NCI-H128 (cell line): Measurements from ENCODE around the gene NEXN.
"Not testable (repeated sequence)": the region's sequence is repeated elsewhere in the genome, so short reads cannot be mapped to it uniquely, and the experiment has no call there.

Experiments used
- DNase-seq: peaks from one replicate; lab custom pipeline; 2025; ENCODE audit not compliant: unreplicated experiment; lab: John Stamatoyannopoulos, UW

Gene NEXN

DNA sequence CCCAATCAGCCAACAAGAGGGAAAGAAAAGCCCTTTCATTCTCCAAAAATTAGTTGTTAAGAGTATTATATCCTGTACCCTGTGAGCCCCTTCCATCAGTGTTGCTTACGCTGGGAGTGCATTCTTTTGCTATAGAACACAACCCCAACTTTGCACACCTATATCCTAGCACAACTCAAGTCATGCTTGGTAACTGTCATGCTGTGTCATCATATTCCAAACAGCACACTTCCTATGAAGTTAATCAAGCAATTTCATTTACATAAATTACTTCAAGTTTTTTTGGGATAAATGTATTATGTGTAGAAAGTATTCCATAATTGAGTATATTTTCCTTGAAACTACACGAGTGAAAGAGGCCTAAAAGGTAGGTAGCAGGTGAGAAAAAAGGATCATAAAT lies 70.4 kb downstream of the NEXN start:
- no peak for DNase-seq

DNA sequence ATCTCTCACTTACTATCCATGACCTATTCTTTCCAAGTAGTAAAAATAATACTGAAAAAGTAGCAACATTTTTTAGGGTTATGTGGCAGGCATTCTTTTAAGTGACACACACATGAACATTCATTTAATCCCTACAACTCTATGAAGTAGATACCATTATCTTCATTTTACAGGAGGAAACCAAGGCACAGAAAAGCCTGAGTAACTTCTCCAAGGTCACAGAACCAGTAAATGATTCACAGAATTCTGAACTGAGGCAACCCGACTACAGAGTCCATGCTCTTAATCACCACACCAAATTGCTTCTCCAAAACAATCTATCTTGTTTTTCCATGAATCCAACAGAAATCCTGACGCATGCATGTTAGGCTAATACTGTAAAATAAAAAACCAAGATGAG lies 73.0 kb downstream of the NEXN start:
- no peak for DNase-seq

DNA sequence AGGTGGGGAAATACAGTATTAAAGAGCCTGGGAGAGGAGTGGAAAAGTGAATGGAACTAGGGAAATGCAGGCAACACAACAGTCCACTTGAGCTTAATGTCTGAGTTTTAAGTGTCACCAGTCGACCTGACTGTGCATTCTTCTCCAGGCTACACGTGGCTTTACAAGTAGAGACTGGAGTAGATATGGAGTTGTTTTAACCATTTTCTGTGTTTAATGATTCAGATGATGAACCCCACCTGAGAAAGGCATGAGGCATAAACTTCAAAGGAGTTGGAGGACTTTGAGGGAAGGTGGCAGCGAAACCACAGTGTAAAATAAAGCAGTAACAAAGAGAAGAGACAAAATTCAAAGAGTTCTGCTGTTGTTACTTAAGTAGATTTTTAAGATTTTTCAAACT lies 77.9 kb downstream of the NEXN start:
- no peak for DNase-seq

DNA sequence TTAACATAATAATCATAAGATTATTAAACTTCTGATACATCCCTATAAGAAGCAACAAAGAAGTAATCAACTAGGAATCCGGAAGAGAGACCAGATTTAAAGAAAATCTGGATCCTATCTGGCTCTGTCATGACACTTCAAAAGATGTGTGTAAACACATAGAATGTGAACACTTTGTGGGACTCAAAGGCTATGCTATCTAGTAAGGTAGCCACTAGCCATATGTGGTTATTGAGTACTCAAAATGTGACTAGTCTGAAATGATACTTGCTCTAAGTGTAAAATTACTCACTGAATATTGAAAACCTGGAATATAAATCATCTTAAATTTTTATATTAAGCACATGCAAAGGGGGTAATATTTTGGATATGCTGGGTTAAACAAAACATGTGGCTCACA lies 81.8 kb downstream of the NEXN start:
- DNase-seq = no peak

DNA sequence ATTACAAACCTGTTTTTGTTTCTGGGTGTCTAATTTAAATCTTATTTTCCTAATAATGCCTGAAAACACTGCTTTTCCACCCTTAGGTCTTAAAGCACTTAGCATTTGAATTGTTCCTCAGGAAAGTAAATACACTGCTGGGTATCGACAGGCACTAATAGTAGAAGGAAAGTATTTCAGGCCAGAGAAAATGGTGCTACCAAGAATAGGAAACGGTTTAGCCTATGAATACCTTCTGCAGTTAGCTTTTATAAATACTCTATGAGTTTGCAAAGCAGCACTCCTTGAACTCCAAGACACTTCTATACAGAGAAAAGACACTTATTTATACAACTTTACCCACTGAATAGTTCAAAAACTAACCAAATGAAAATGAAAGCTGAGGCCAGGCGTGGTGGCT lies 83.7 kb downstream of the NEXN start:
- DNase-seq = no peak

DNA sequence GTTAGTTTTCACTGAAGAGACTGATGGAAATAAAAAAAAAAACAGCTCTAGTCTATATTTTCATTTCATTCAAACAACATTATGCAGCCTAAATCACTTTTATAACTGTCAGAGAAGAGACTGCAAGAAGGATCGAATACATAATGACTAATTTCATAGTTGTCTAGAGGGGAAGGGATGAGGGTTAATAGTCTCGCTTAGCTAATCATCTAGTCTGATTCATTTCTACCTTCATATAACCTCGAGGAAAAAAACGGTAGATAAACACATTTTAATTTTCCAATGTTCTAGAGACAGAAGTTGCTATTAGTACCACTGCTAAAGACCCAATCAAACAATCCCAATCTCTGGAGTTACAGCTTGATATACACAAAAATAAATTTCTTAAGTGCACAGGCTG lies 87.0 kb downstream of the NEXN start:
- no peak for DNase-seq

DNA sequence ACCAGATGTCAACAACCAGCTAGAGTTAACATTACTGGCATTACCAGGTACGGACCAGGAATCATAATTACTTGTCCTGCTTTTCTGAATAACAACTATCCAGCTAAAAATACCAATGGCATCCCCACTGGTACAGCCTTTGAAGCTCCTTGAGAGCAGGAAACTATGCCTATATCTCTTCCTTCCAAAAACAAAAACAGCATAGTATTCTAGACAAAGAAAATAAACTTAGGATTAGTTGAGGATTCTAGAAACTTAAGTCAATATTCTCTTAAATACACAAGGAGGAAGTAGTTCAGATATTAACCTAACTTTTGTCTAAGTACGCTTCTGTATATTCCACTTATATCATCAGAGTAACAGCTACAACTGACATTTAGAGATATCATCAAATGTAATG lies 87.5 kb downstream of the NEXN start:
- no peak for DNase-seq

DNA sequence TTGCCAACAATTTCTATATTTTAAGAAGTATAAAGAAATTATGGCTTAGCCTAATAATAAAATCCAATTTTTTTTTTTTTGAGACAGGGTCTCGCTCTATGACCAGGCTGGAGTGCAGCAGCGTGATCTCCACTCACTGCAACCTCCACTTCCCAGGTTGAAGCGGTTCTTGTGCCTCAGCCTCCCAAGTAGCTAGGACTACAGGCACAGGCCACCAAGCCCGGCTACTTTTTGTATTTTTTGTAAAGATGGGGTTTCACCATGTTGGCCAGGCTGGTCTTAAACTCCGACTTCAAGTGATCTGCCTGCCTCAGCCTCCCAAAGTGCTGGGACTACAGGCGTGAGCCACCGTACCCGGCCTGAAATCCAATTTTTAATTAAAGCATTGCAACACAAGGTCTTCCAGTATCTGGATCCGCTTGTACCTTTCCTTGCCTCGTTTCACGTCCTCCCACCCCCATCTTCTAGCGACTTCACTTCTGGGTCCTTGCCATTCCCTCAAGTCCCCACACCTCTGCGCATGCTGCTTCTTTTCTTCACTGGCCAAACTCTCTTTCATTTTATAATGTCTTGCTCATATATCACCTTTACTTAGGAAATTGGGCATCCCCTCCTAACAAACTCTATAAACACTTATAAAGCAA lies 88.1 kb downstream of the NEXN start:
- no peak for DNase-seq

DNA sequence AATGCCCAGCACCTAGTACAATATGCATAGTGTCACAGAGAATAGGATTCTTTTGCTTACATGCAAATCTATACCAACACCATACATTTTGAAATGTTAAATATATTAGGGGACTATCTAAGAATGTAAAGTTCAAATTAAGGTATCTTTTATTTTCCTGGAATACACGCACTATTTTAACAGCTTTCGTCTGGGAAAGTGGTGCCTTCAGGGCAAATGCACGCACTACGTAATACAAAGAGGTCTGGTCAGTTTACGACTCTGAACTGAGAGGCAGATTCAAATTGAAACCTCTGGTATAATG lies 89.5 kb downstream of the NEXN start:
- no peak for DNase-seq

DNA sequence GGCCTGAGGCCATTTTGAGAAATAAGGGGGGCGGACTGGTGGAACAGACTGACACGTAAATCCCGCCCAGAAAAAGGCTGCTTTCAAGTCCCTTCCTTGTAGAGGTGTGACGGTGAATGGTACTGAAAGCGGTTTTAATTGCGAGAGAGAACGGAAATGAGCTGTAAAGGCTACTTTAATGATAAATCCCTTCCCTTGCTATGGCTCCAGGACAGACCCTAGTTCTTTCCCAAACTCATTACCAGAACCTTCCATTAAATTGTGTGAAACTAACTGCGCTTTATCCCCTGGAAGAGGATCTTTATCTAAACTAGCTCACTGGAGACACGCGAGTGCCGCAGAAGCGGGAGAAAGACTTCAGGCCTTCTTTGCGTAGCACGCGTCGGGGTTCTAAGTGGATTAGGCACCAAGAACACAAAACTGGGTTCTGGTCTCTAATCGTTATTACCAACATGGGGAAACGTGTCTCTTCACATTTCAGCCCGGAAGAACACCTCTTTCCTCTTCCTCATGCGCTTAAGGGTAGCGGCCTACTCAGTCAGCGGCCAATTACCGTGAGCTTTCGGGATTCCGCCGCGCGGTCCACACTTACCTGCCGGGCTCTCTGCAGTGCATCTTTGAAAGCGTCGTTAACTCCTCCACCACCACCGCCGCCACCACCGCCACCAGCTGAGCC lies 90.0 kb downstream of the NEXN start:
- DNase-seq = peak; percentile 60

DNA sequence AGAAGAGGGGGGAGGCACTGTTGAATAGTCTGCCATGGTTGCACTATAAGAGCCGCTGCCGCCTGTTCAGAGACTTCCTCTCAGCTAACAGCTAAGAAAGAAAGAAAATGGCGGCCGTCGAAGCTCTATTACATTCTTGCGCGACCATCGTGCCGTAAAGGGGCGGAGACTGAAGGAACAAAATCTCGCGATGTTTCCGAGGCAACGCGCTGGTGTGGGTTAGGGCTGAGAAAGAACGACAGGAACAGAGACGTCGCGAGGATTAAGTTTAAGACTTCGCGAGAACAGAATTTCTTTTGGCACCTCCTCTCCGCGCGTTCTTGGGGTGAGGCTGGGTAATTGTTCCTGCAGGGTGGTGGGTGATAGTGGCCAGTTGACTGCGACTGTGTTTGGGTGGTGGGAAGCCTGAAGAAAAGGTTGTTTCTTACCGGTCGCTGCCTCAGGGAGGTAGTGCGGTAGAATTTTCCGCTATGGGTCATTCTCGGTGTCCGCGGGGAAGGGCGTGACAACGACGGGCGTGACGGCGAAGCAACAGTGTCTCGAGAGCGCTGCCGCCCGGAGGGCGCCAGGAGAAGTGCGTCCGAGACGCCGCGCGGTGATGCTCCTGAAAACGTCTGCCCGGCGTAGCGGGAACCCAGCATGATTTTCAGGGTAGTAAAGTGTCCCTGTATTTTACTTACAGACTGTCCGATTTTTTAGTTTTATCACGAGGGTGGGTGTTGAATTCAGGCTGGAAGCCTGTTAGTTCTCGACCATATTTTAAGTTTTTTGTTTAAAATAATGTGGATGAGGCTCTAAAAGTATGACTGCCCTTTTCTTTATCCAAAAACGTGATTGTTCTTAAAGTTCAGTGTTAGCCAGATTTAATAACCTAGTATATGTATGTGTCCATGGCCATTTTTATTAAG lies 90.8 kb downstream of the NEXN start, which contains the start of gene FUBP1:
Gene FUBP1, minus strand, starts transcription at position 104 of the 908 bp plus-strand sequence. Its CDS starts 68 bp downstream, at position 36.
- peak; percentile 98 for DNase-seq

DNA sequence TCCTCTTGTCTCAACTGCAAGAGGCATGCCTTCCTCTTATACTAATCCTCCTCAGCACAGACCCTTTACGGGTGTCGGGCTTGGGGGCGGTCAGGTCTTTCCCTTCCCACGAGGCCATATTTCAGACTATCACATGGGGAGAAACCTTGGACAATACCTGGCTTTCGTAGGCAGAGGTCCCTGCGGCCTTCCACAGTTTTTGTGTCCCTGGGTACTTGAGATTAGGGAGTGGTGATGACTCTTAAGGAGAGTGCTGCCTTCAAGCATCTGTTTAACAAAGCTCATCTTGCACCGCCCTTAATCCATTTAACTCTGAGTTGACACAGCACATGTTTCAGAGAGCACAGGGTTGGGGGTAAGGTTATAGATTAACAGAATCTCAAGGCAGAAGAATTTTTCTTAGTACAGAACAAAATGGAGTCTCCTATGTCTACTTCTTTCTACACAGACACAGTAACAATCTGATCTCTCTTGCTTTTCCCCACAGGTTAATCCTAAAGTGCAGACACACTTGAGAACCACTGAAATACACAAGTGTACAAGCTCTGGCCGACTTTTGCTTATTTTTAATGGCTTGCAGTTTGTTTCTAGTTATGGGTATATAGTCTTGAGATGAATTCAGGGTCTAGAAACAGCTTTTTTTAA lies 95.0 kb downstream of the NEXN start:
- DNase-seq = not testable (repeated sequence)

DNA sequence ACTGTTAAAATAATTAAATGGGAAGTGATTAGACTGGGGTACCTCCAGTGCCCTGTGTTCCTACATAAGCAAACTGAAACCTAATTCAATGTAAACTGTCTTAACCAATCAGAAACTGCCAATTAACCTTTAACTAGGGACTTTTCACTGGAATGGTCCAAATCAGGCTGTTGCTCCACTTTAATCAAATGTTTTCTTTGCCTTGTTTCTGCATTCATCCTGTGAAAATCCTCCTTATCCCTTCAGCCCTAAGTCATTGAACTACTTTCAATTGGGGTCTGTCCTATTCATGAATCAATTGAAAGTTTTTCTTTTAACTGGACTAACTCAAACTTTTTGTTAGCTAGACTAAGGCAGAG lies 95.6 kb downstream of the NEXN start:
- DNase-seq = no peak

DNA sequence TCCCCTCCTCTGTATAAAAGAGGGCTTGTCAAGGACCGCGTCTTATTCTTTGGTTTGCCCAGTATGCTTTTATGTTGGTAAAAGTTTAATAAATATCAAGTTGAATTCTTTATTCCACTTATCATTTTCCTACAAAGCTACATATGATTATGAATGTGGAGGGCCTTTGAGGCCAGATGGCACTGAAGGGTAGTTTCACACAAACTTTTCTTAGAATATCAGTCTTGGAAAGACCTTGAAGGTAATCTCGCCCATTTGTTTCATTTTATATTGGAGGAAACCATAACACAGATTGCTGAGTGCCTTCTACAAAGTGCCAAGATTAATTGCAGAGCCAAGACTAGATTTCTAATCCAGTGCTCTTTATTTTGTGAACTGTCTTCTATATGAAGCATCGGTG lies 96.2 kb downstream of the NEXN start:
- DNase-seq = no peak

DNA sequence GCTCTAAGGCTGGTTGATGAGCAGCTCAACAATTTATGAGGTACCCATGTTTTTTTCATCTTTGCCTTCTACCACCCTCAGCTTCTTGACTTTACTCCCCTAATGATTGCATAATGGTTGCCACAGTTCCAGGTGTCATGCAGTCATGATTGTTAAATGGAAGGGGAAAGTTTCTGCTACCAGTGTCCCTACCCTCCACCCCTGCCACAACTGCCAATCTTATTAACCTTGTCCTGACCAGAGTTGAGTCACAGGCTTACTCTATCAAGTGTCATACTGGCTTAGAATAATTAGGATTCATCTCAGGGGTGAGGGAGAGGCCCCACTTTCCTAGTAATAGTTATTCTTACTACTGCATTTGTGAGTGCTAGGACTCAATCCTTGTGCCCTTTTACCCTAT lies 98.4 kb downstream of the NEXN start:
- no peak for DNase-seq

DNA sequence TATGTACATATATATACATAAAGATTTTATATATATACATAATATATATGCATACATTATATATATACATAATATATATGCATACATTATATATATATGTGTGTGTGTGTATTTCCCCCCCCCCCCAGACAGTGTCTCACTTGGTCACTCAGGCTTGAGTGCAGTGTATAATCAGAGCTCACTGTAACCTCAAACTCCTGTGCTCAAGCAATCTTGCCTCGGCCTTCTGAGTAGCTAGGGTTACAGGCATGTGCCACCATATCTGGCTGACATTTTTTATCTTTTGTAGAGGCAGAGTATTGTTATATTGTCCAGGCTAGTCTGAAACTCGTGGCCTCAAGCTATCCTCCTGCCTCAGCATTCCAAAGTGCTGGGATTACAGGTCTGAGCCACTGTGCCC lies 99.5 kb downstream of the NEXN start:
- no peak for DNase-seq

DNA sequence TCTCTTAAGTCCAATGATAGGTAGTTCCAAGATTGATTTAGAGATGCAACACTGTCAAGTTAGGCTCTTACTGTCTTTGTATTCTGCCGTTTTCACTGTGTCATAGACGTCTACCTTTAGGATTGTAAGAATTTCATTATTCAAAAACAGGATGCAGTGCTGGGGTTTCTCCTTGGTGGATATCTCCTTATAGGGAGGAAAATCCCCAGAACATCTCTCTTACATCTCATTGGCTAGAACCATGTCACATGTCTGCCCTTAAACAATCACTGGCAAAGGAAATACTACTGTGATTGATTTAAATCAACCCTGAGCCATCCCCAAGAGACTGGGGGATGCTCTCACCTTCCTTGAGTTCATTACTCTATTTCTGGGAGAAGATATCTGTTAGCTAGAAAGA lies 101.3 kb downstream of the NEXN start:
- DNase-seq = no peak

DNA sequence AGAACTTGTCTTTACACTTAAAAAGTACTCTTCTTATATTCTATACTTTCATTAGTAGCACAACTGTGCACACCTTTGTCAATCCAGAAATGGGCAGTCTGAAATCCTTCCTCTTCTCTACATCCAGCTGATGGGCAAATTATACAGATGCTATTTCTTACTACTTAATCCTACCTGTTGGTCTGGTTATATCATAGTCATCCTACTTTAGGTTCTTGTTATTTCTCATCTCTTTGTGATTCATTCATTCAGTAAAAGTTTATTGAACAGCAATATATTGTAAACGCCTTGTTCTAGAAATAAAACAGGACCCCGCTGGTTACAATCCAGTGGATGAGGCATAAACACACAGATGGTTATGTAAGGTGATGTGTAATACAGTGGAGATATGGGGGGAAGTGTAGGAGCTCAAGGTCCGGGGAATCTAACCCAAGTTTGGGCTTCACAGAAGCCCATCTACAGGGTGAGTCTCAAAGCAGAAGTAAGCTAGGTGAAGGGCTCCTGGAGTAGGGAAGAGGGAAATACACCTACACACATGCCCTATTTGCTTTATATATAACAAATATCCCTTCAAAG lies 102.3 kb downstream of the NEXN start:
- DNase-seq = no peak

DNA sequence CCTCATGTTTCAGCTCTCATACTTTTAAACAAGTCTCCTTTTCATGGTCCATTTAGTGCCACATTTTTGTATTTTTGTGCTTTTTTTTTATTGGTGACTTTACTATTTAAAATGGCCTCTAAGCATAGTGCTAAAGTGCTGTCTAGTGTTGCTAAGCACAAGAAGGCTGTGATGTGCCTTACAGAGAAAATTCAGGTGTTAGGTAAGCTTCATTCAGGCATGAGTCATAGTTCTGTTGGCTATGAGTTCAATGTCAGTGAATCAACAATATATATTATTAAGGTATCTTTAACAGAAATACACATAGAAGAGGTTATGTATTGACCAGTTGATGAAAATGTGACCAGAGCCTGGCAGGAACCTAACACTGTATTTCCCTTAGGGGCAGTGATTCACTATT lies 103.2 kb downstream of the NEXN start:
- no peak for DNase-seq
